Gastroesophageal sphincter (tissue), 3 donors: ENCODE data around the gene HEPH.

Experiments
- EP300 ChIP-seq: sonication (generic); formaldehyde crosslinking; IDR thresholded peaks from one replicate; pipeline ENCODE4 v1.6.1; 2017; ENCODE audit warnings: antibody characterized with exemption, mild to moderate bottlenecking
- POLR2A ChIP-seq, 2 donors: fragments of 450-650 bp; IDR thresholded peaks; one replicate each; pipeline ENCODE4 v1.6.1; 2017; ENCODE audit warnings: antibody characterized with exemption in 2 of 2, mild to moderate bottlenecking in 2 of 2, moderate library complexity in 1 of 2
- POLR2AphosphoS5 ChIP-seq: sonication (generic); formaldehyde crosslinking; IDR thresholded peaks from one replicate; pipeline ENCODE4 v1.6.1; 2017; ENCODE audit warnings: antibody characterized with exemption
- TF ChIP-seq, protein P1 (sequence below), 4 experiments: fragments of 200-600 bp in 2 of 4; fragments of 450-650 bp in 2 of 4; sonication (generic) in 1 of 4; IDR thresholded peaks; one replicate each; pipeline ENCODE4 v1.5.1; 2017 to 2019; ENCODE audit warnings: antibody characterized with exemption in 4 of 4, mild to moderate bottlenecking in 2 of 4, moderate library complexity in 2 of 4

DNA sequence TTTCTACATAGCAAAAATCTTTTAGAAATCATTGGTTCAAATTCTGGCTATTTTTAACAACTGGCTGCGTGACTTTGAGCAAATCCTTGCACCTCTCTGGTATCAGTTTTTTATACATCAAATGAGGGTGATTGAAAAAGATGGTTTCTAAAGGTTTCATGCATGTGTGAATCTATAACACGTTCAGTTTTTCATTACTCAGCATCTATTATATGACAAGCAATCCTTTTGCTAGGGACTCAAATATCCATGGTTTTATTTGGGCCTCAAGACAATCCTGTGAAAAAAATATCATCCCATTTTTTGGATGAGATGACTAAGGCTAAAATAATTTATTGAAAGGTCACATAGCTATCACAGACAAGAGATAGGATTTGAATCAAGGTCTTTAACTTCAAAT is 884 bp downstream of the HEPH start:
- no peak for TF ChIP-seq POLR2AphosphoS5
- TF ChIP-seq, protein P1, sequence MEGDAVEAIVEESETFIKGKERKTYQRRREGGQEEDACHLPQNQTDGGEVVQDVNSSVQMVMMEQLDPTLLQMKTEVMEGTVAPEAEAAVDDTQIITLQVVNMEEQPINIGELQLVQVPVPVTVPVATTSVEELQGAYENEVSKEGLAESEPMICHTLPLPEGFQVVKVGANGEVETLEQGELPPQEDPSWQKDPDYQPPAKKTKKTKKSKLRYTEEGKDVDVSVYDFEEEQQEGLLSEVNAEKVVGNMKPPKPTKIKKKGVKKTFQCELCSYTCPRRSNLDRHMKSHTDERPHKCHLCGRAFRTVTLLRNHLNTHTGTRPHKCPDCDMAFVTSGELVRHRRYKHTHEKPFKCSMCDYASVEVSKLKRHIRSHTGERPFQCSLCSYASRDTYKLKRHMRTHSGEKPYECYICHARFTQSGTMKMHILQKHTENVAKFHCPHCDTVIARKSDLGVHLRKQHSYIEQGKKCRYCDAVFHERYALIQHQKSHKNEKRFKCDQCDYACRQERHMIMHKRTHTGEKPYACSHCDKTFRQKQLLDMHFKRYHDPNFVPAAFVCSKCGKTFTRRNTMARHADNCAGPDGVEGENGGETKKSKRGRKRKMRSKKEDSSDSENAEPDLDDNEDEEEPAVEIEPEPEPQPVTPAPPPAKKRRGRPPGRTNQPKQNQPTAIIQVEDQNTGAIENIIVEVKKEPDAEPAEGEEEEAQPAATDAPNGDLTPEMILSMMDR (IDR thresholded peaks at IDR 0.05), result no peak
- no peak for TF ChIP-seq POLR2A (IDR thresholded peaks at IDR 0.05)
- no peak for TF ChIP-seq EP300
